Prostate gland (tissue), 2 donors: ENCODE data around the gene MAP3K15. TPM values are rescaled to one million over a fixed set of nuclear protein-coding genes. Genes with fewer than 3 reads are reported as not detected.

Experiments
- DNase-seq: peaks from one replicate; pipeline ENCODE4 v3.0.0-alpha.2; 2019; ENCODE audit warnings: low spot score
- H3K27ac ChIP-seq, 2 donors: fragments of 200-600 bp; sonication (generic); 2 replicates each; pipeline ENCODE4 v1.5.1; 2017 to 2019
- H3K27me3 ChIP-seq: fragments of 200-600 bp; sonication (generic); replicated peaks from 2 replicates; pipeline ENCODE4 v1.5.1; 2019; ENCODE audit not compliant: insufficient read depth
- H3K36me3 ChIP-seq, 2 donors: fragments of 200-600 bp; sonication (generic); 1 replicate in 1 of 2; 2 replicates in 1 of 2; pipeline versions ENCODE4 v1.5.1 to v1.8.1; 2017 to 2019
- H3K4me1 ChIP-seq: fragments of 200-600 bp; sonication (generic); replicated peaks from 2 replicates; pipeline ENCODE4 v1.5.1; 2019
- H3K4me3 ChIP-seq, 2 donors: fragments of 200-600 bp; sonication (generic); 2 replicates each; pipeline ENCODE4 v1.5.1; 2017 to 2019
- H3K9me3 ChIP-seq: fragments of 200-600 bp; sonication (generic); 2 replicates; pipeline ENCODE4 v1.5.1; 2017
- POLR2A ChIP-seq: fragments of 450-650 bp; IDR thresholded peaks from one replicate; pipeline ENCODE4 v1.6.1; 2016; ENCODE audit warnings: antibody characterized with exemption, mild to moderate bottlenecking
- POLR2AphosphoS5 ChIP-seq: sonication (generic); formaldehyde crosslinking; IDR thresholded peaks from one replicate; pipeline ENCODE4 v1.6.1; 2017; ENCODE audit warnings: antibody characterized with exemption
- whole genome bisulfite sequencing: methylation state at CpG from one replicate; pipeline ENCODE4 v1.1.5; 2018; 5-methylcytosine and 5-hydroxymethylcytosine counted together
- intact Hi-C: fragments of 100-400 bp; cut with DNase I; formaldehyde crosslinking; loops from one replicate; pipeline ENCODE4 v1.14.2; 2022
- total RNA-seq, 2 donors: library from RNA; depleted of rRNA; stranded (reverse); fragments of >200 nt; gene quantifications; one replicate each; pipeline ENCODE4 v1.1.0, GENCODE V29; 2016
- TF ChIP-seq, protein P1 (sequence below), 4 experiments: fragments of 200-600 bp in 2 of 4; fragments of 450-650 bp in 2 of 4; sonication (generic) in 2 of 4; IDR thresholded peaks; 1 replicate in 3 of 4; 2 replicates in 1 of 4; pipeline ENCODE4 v1.5.1; 2016 to 2019; ENCODE audit warnings: antibody characterized with exemption in 4 of 4, mild to moderate bottlenecking in 2 of 4, moderate library complexity in 2 of 4

MAP3K15 gene
- total RNA-seq, 2 donors from 2014 or later: 0.09 to 1.4 TPM

DNA sequence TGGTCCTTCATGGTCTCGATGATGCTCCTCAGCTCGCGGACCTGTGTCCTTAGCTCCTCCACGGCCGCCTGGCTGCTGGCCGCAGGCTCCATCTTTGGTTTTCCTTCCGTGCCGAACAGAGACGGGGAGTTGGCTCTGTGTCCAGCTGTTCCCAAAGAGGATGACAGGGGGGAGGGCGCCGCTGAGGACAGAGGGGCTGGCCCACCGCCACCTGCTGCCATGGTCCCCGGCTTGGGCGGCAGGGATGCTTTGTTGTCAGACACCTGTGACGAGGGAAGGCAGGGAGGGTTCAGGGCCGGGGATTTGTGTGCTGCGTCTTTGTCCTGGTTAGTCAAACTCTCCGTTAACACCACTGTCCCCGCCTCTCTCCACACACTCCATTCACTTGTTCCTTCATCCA lies 26.6 kb upstream of the MAP3K15 start:
- intact Hi-C loops: no loop called here
- no peak overlapping the region for H3K27ac ChIP-seq
- DNase-seq: no peak
- no peaks in the 10 kb centered on the region for H3K9me3 ChIP-seq
- H3K4me1 ChIP-seq: no peaks in the 10 kb centered on the region
- no peak overlapping the region for H3K4me3 ChIP-seq
- H3K27me3 ChIP-seq: no peaks in the 10 kb centered on the region
- TF ChIP-seq POLR2AphosphoS5 (no peak), POLR2A (no peak)
- TF ChIP-seq, protein P1, sequence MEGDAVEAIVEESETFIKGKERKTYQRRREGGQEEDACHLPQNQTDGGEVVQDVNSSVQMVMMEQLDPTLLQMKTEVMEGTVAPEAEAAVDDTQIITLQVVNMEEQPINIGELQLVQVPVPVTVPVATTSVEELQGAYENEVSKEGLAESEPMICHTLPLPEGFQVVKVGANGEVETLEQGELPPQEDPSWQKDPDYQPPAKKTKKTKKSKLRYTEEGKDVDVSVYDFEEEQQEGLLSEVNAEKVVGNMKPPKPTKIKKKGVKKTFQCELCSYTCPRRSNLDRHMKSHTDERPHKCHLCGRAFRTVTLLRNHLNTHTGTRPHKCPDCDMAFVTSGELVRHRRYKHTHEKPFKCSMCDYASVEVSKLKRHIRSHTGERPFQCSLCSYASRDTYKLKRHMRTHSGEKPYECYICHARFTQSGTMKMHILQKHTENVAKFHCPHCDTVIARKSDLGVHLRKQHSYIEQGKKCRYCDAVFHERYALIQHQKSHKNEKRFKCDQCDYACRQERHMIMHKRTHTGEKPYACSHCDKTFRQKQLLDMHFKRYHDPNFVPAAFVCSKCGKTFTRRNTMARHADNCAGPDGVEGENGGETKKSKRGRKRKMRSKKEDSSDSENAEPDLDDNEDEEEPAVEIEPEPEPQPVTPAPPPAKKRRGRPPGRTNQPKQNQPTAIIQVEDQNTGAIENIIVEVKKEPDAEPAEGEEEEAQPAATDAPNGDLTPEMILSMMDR (IDR thresholded peaks at IDR 0.05): no peak
- 81% methylated on average over 4 of the region's 19 CpGs for WGBS
- no peaks in the 10 kb centered on the region for H3K36me3 ChIP-seq

DNA sequence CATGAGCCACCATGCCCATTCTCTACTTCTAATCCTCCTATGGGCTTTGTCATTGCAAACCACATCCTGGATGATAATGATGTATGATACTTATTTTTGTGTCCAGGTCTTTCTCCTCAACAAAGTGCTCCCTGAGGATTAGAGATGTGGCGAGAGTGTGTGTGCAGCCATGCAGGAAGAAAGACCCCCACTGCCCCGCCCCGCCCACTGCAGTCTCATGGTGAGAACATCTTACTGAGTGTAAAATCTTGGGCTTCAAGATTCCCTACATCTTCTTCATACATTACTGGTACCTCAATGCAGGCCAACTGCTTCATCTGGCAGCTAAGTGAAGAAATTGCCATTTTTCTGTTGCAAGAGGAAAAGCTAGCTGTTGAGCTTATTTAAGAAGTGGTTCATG lies 25.9 kb upstream of the MAP3K15 start:
- TF ChIP-seq POLR2A: no peak
- no peak for TF ChIP-seq POLR2AphosphoS5
- TF ChIP-seq, protein P1 (IDR thresholded peaks at IDR 0.05): no peak
- no peaks in the 10 kb centered on the region for H3K36me3 ChIP-seq
- H3K4me3 ChIP-seq: no peak overlapping the region
- no peaks in the 10 kb centered on the region for H3K27me3 ChIP-seq
- 100% methylated on average over 3 of the region's 3 CpGs for WGBS
- intact Hi-C loops: no loop called here
- no peak for DNase-seq
- H3K4me1 ChIP-seq: no peaks in the 10 kb centered on the region
- no peak overlapping the region for H3K27ac ChIP-seq
- H3K9me3 ChIP-seq: no peaks in the 10 kb centered on the region

DNA sequence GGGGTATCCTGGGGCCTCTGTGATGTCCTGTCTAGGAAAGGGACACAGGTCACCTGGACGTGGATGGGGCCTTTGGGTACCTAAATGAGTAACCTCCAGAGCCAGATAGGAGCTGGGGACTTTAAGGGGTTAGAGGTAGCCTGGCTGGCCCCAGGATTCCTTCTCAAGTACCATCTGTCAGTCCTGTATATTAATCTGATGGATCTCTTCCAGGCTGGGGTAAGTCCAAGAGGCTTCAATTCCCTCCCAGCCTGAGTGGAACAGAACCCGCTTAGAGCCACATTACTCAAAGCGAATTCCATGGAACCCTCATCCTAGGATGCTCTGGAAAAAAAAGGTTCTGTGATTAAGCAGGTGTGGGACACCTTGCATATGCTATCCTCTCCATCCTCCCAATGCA lies 24.8 kb upstream of the MAP3K15 start:
- Histone ChIP-seq H3K4me1 (no peaks in the 10 kb centered on the region), H3K4me3 (no peak overlapping the region), H3K27ac (no peak overlapping the region), H3K36me3 (no peaks in the 10 kb centered on the region), H3K9me3 (no peaks in the 10 kb centered on the region), H3K27me3 (no peaks in the 10 kb centered on the region)
- WGBS: 100% methylated on average over 3 of the region's 3 CpGs
- DNase-seq: no peak
- no peak for TF ChIP-seq POLR2AphosphoS5
- TF ChIP-seq POLR2A: no peak
- TF ChIP-seq, protein P1 (IDR thresholded peaks at IDR 0.05): no peak
- intact Hi-C loops: no loop called here

DNA sequence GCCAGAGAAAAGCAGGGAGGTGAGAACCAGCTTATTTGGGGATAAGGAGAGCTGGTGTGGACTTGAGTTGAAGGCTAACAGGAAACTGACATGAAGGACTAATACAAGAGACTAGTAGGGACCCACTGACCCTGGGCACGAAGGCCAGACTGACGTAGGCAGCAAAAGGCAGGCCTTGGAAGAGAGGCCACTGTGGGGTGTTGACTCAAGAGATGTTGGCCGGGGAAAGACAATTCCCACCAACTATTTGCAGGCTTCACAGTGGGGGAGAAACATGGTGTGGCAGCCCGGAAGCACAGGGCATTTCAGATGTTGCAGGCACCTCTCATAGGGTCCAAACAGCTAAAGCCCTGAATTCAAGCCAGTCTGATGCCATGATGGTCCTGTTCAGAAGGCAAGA lies 24.4 kb upstream of the MAP3K15 start:
- WGBS: 100% methylated on average over 3 of the region's 4 CpGs
- Histone ChIP-seq H3K9me3 (no peaks in the 10 kb centered on the region), H3K36me3 (no peaks in the 10 kb centered on the region), H3K4me3 (no peak overlapping the region), H3K27ac (no peak overlapping the region), H3K4me1 (no peaks in the 10 kb centered on the region), H3K27me3 (no peaks in the 10 kb centered on the region)
- TF ChIP-seq POLR2AphosphoS5 (no peak), POLR2A (no peak)
- TF ChIP-seq, protein P1 (IDR thresholded peaks at IDR 0.05): no peak
- intact Hi-C loops: no loop called here
- DNase-seq: no peak

DNA sequence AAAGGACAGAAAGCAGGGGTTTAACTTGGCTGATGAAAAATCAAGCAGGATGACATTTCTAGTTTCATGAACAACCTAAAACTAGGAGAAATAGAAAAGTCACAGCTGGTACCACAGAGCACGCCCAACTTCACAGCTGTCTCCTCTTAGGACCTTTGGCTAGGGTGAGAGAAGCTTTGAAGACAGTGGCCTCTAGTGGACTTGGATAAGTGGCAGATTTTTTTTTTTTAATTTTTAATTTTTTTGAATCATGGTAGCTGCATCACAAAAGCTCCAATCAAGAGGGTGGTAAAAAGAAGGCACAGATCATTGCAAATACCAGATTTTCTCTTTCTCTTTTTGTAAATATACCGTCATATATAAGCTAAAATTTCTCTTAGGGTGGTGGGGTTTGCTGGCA lies 20.2 kb upstream of the MAP3K15 start:
- no peak for DNase-seq
- H3K36me3 ChIP-seq: no peaks in the 10 kb centered on the region
- no peak overlapping the region for H3K27ac ChIP-seq
- H3K4me1 ChIP-seq: no peaks in the 10 kb centered on the region
- 64% methylated on average over 2 of the region's 2 CpGs for WGBS
- intact Hi-C loops: no loop called here
- no peaks in the 10 kb centered on the region for H3K27me3 ChIP-seq
- TF ChIP-seq POLR2A (no peak), POLR2AphosphoS5 (no peak)
- TF ChIP-seq, protein P1 (IDR thresholded peaks at IDR 0.05): no peak
- no peaks in the 10 kb centered on the region for H3K9me3 ChIP-seq
- no peak overlapping the region for H3K4me3 ChIP-seq
